ENCODE results near the gene TMEM247. TPM values are rescaled to one million over a fixed set of nuclear protein-coding genes. Genes with fewer than 3 reads are reported as not detected.
A peak's percentile ranks its signal among the peaks of the same experiment; 100 is the strongest.

TMEM247 gene
- total RNA-seq, 2 experiments from 2014 or later, result not detected

GRCh38 chr2:46458763-46459500, 20.4 kb upstream of the TMEM247 start:
- Histone ChIP-seq H3K9me3 (ENCODE audit: control insufficient read depth in 1 of 2, insufficient read depth in 1 of 2, low read length in 2 of 2) (no peaks in the 10 kb centered on the region), H3K4me3 (ENCODE audit: low read length) (no peak overlapping the region), H3K4me1 (ENCODE audit: insufficient read depth, low read length) (peaks cover 8% of the 10 kb centered on the region), H3K27ac (ENCODE audit: low read depth in 1 of 2, low read length in 2 of 2) (no peak overlapping the region), H3K27me3 (ENCODE audit: control insufficient read depth in 1 of 2, insufficient read depth in 2 of 2, low read length in 2 of 2) (no peaks in the 10 kb centered on the region), H3K36me3 (ENCODE audit: insufficient read depth, low read length) (no peaks in the 10 kb centered on the region)
- ChIA-PET POLR2A (no interaction called here), CTCF (interaction anchor here (0.6 to 1.1 kb wide), 2 partner anchors 173 to 396 kb away, joined by 3 read pairs; no protein-coding TSS in a partner anchor)
- no peak overlapping the region for H3K4me3 Mint-ChIP-seq
- TF ChIP-seq CTCF (IDR thresholded peaks at IDR 0.05), result no peak
- no peak for DNase-seq
- no peaks in the 10 kb centered on the region for H3K36me3 Mint-ChIP-seq (ENCODE audit: low read depth)
- no peak for ATAC-seq (ENCODE audit: poor library complexity)
- intact Hi-C loops (cut with DNase I, micrococcal nuclease), result no loop called here
- no peak overlapping the region for H3K27ac Mint-ChIP-seq
- peaks cover 5% of the 10 kb centered on the region for H3K27me3 Mint-ChIP-seq
- no peaks in the 10 kb centered on the region for H3K9me3 Mint-ChIP-seq
- H3K4me1 Mint-ChIP-seq (ENCODE audit: low read depth), result peaks cover 5% of the 10 kb centered on the region

GRCh38 chr2:46459694-46460093, 19.7 kb upstream of the TMEM247 start:
- H3K4me3 Mint-ChIP-seq, result no peak overlapping the region
- intact Hi-C loops (cut with DNase I, micrococcal nuclease), result loop anchor here (2.0 kb wide), 2 partner anchors 93 to 429 kb away; no protein-coding TSS in a partner anchor
- H3K36me3 Mint-ChIP-seq (ENCODE audit: low read depth), result no peaks in the 10 kb centered on the region
- no peak for TF ChIP-seq CTCF (IDR thresholded peaks at IDR 0.05)
- no peak for DNase-seq
- Histone ChIP-seq H3K36me3 (ENCODE audit: insufficient read depth, low read length) (no peaks in the 10 kb centered on the region), H3K4me3 (ENCODE audit: low read length) (no peak overlapping the region), H3K27me3 (ENCODE audit: control insufficient read depth in 1 of 2, insufficient read depth in 2 of 2, low read length in 2 of 2) (no peaks in the 10 kb centered on the region), H3K9me3 (ENCODE audit: control insufficient read depth in 1 of 2, insufficient read depth in 1 of 2, low read length in 2 of 2) (no peaks in the 10 kb centered on the region), H3K4me1 (ENCODE audit: insufficient read depth, low read length) (peaks cover 12% of the 10 kb centered on the region), H3K27ac (ENCODE audit: low read depth in 1 of 2, low read length in 2 of 2) (no peak overlapping the region)
- H3K27me3 Mint-ChIP-seq, result peaks cover 5% of the 10 kb centered on the region
- H3K27ac Mint-ChIP-seq, result no peak overlapping the region
- ATAC-seq (ENCODE audit: poor library complexity), result no peak
- H3K9me3 Mint-ChIP-seq, result no peaks in the 10 kb centered on the region
- CTCF ChIA-PET, result interaction anchor here (1.6 kb wide), 1 partner anchor 12 kb away, joined by 4 read pairs; no protein-coding TSS in a partner anchor
- peaks cover 10% of the 10 kb centered on the region for H3K4me1 Mint-ChIP-seq (ENCODE audit: low read depth)
- POLR2A ChIA-PET, result no interaction called here

- Histone ChIP-seq H3K27ac (ENCODE audit: low read depth in 1 of 2, low read length in 2 of 2) (no peak overlapping the region), H3K4me3 (ENCODE audit: low read length) (no peak overlapping the region), H3K36me3 (ENCODE audit: insufficient read depth, low read length) (no peaks in the 10 kb centered on the region), H3K9me3 (ENCODE audit: control insufficient read depth in 1 of 2, insufficient read depth in 1 of 2, low read length in 2 of 2) (no peaks in the 10 kb centered on the region), H3K4me1 (ENCODE audit: insufficient read depth, low read length) (peaks cover 12% of the 10 kb centered on the region), H3K27me3 (ENCODE audit: control insufficient read depth in 1 of 2, insufficient read depth in 2 of 2, low read length in 2 of 2) (no peaks in the 10 kb centered on the region)
- POLR2A ChIA-PET, result interaction anchor here (0.6 kb wide), 1 partner anchor 467 kb away, joined by 3 read pairs; no protein-coding TSS in a partner anchor
- no peaks in the 10 kb centered on the region for H3K36me3 Mint-ChIP-seq (ENCODE audit: low read depth)
- ATAC-seq (ENCODE audit: poor library complexity) (no peak), DNase-seq (peak in 1 of 14 experiments; percentile 11)
- CTCF ChIA-PET, result interaction anchor here (1.1 to 1.6 kb wide), 3 partner anchors 12 to 467 kb away, joined by 3 to 5 read pairs (median 4); no protein-coding TSS in a partner anchor
- intact Hi-C loops (cut with DNase I, micrococcal nuclease), result loop anchor here (2.0 kb wide), 2 partner anchors 94 to 428 kb away; no protein-coding TSS in a partner anchor
- H3K27me3 Mint-ChIP-seq, result peaks cover 5% of the 10 kb centered on the region
- no peak overlapping the region for H3K27ac Mint-ChIP-seq
- H3K4me1 Mint-ChIP-seq (ENCODE audit: low read depth), result peaks cover 10% of the 10 kb centered on the region
- no peaks in the 10 kb centered on the region for H3K9me3 Mint-ChIP-seq
- H3K4me3 Mint-ChIP-seq, result no peak overlapping the region
- TF ChIP-seq CTCF (IDR thresholded peaks at IDR 0.05), result no peak
Measured at GRCh38 chr2:46460241-46460921, 19.0 kb upstream of the TMEM247 start.

Data from CD4-positive, alpha-beta T cell (primary cell).